ENCODE data around the gene ZNF367. TPM values are rescaled to one million over a fixed set of nuclear protein-coding genes. Genes with fewer than 3 reads are reported as not detected.

Gene ZNF367
- total RNA-seq, 1 experiment from 2014 or later, result 10.1 TPM

DNA sequence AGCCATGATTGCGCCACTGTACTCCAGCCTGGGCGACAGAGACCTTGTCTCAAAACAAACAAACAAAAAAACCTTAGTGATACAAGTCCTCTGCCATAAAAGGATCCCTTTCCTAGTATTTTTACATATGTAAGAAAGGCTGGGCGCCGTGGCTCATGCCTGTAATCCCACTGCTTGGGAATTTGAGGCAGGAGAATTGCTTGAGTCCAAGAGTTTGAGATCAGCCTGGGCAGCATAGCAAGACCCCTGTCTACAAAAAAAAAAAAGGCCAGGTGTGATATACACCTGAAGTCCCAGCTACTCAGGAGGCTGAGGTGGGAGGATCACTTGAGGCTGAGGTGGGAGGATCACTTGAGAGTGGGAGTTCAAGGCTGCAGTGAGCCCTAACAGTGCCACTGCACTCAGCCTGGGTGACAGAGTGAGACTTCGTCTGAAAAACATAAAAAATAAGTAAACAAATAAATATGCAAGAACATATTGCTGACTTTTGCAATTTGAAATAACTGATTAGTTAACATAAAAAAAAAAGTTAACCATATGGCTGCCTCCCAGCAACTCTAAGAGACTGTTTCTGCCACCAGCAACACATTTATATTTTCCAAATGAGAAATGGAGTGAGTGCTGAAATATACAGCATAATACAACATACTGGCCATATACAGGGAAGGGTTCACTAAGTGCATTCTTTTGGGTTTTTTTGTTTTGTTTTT, 6.9 kb downstream of the ZNF367 start:
- Histone ChIP-seq H3K18ac (ENCODE audit: insufficient read length, low read depth, low read length) (no peak overlapping the region), H4K8ac (replicated peaks; ENCODE audit: insufficient read length, low read depth, low read length) (no peak overlapping the region), H4K5ac (ENCODE audit: insufficient read length, low read depth, low read length) (no peak overlapping the region), H3K27ac (ENCODE audit: insufficient read length, low read depth, low read length) (no peak overlapping the region), H3K23ac (ENCODE audit: insufficient read length, low read depth, low read length) (no peak overlapping the region), H3T11ph (ENCODE audit: low read length) (no peak overlapping the region), H3K56ac (ENCODE audit: insufficient read length, low read depth, low read length) (no peak overlapping the region), H3K79me1 (ENCODE audit: insufficient read depth, low read depth, low read length, poor library complexity, severe bottlenecking) (peaks cover 6% of the 10 kb centered on the region), H3K4me2 (ENCODE audit: insufficient read depth, insufficient read length, low read length) (no peak overlapping the region), H3K79me2 (ENCODE audit: insufficient read depth, low read length) (peaks cover 8% of the 10 kb centered on the region; the same call in 1 of the 2 replicates), H3K4me1 (ENCODE audit: insufficient read depth, low read length) (peaks cover 5% of the 10 kb centered on the region; the same call in 1 of the 2 replicates), H2BK5ac (ENCODE audit: insufficient read length, low read length) (no peak overlapping the region), H3K23me2 (ENCODE audit: insufficient read length, low read depth, low read length, poor library complexity, severe bottlenecking) (no peaks in the 10 kb centered on the region), H3K4ac (ENCODE audit: low read depth, low read length) (no peak overlapping the region), H2BK120ac (ENCODE audit: low read depth, low read length, poor library complexity, severe bottlenecking) (no peak overlapping the region), H2BK12ac (ENCODE audit: insufficient read length, low read depth, low read length) (no peak overlapping the region), H3K14ac (ENCODE audit: insufficient read depth, low read length) (no peak overlapping the region), H3K9ac (ENCODE audit: extremely low read depth, insufficient read length, low read length) (no peak overlapping the region), H2AK5ac (ENCODE audit: insufficient read length, low read length) (no peak overlapping the region), H3K27me3 (ENCODE audit: insufficient read depth, low read length) (no peaks in the 10 kb centered on the region), H2AFZ (ENCODE audit: low read length) (no peak overlapping the region), H4K20me1 (ENCODE audit: control insufficient read depth, insufficient read depth, insufficient read length) (no peaks in the 10 kb centered on the region), H4K91ac (ENCODE audit: insufficient read length, low read depth, low read length) (no peak overlapping the region), H2BK15ac (ENCODE audit: low read depth, low read length) (no peak overlapping the region), H3K9me3 (ENCODE audit: control insufficient read depth, low read depth, low read length) (no peaks in the 10 kb centered on the region), H2BK20ac (ENCODE audit: low read depth, low read length, poor library complexity, severe bottlenecking) (no peak overlapping the region)
- Mint-ChIP-seq H3K4me3 (no peak overlapping the region), H3K36me3 (ENCODE audit: insufficient read depth in 1 of 3, low read depth in 3 of 3) (peaks cover 3 to 16% (median 4%) of the 10 kb centered on the region in 3 experiments; a peak in 3 of 7 replicates), H3K27me3 (ENCODE audit: low read depth) (no peaks in the 10 kb centered on the region), H3K4me1 (peaks cover 39 to 40% of the 10 kb centered on the region in 2 experiments), H3K27ac (no peak overlapping the region), H3K9me3 (no peaks in the 10 kb centered on the region; a peak in 1 of 5 replicates)
- no CpG with 5 or more reads among the region's 5 CpGs for WGBS (ENCODE audit: extremely low coverage, insufficient read length, low lambda C conversion rate)
- TF ChIP-seq, protein P1, sequence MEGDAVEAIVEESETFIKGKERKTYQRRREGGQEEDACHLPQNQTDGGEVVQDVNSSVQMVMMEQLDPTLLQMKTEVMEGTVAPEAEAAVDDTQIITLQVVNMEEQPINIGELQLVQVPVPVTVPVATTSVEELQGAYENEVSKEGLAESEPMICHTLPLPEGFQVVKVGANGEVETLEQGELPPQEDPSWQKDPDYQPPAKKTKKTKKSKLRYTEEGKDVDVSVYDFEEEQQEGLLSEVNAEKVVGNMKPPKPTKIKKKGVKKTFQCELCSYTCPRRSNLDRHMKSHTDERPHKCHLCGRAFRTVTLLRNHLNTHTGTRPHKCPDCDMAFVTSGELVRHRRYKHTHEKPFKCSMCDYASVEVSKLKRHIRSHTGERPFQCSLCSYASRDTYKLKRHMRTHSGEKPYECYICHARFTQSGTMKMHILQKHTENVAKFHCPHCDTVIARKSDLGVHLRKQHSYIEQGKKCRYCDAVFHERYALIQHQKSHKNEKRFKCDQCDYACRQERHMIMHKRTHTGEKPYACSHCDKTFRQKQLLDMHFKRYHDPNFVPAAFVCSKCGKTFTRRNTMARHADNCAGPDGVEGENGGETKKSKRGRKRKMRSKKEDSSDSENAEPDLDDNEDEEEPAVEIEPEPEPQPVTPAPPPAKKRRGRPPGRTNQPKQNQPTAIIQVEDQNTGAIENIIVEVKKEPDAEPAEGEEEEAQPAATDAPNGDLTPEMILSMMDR (conservative IDR thresholded peaks at IDR 0.05), result no peak
- DNase-seq, result no peak

Measured in H9 (cell line).